Measurements from ENCODE around the gene QDPR. TPM values are rescaled to one million over a fixed set of nuclear protein-coding genes. Genes with fewer than 3 reads are reported as not detected.

QDPR gene
- total and polyA plus RNA-seq, 12 donors = 21.6 to 68.4 (median 54.9) TPM

DNA sequence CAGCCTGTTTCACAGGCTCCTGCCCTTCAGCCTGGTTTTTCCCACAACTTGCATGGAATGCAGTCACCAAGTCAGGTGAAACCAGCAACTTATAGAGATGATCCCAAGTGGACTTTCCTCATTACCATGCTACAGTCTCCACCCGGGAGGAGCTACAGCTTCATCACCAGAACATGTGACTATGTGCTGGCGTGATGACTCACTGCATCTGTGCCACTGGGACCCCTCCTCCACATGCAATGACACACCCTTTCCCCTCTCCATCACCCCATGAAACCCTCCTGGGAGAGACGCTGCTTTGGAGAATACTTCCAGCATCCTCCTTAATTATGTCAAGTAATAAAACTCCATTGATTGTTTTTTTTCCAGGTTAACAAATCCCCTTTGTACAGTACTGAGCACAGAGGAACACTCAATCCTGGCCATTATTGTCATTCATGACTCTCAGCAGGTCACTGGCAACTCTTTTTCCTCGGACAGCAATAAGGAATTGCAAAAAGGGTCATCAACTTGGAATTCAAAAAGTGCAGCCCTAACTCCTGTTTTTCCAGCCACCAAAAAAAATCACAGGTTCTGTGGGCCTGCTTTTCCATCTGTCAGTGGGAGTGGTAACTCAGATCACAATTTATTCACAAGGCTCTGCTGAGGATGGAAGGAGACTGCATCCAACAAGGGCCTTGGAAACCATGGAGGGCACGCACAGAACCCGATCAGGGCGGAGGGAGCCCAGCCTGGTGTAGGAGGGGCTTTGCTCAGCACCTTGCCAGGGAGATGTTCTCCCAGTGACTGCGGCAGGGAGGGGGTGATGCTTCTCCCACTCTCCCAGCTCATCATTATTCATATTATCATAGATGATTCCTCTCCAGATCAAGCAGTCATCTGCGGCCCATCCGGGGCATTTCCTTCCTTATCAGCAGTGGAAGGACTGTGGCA lies 17.4 kb downstream of the QDPR start:
- WGBS, 2 donors = 82 to 83% methylated on average over 10 of the region's 10 CpGs
- Histone ChIP-seq H3K27me3 (no peaks in the 10 kb centered on the region), H3K4me1 (peaks cover 0 to 24% (median 7%) of the 10 kb centered on the region in 9 donors), H3K4me3 (no peak overlapping the region), H3K36me3 (peaks cover 0 to 97% (median 25%) of the 10 kb centered on the region in 9 donors), H3K9me3 (no peaks in the 10 kb centered on the region), H3K27ac (no peak overlapping the region)
- TF ChIP-seq, protein P1, sequence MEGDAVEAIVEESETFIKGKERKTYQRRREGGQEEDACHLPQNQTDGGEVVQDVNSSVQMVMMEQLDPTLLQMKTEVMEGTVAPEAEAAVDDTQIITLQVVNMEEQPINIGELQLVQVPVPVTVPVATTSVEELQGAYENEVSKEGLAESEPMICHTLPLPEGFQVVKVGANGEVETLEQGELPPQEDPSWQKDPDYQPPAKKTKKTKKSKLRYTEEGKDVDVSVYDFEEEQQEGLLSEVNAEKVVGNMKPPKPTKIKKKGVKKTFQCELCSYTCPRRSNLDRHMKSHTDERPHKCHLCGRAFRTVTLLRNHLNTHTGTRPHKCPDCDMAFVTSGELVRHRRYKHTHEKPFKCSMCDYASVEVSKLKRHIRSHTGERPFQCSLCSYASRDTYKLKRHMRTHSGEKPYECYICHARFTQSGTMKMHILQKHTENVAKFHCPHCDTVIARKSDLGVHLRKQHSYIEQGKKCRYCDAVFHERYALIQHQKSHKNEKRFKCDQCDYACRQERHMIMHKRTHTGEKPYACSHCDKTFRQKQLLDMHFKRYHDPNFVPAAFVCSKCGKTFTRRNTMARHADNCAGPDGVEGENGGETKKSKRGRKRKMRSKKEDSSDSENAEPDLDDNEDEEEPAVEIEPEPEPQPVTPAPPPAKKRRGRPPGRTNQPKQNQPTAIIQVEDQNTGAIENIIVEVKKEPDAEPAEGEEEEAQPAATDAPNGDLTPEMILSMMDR (IDR thresholded peaks at IDR 0.05) = no peak
- intact Hi-C loops (cut with DNase I) = no loop called here
- no peak for DNase-seq
- peak in 1 of 8 donors; percentile 57 for ATAC-seq

DNA sequence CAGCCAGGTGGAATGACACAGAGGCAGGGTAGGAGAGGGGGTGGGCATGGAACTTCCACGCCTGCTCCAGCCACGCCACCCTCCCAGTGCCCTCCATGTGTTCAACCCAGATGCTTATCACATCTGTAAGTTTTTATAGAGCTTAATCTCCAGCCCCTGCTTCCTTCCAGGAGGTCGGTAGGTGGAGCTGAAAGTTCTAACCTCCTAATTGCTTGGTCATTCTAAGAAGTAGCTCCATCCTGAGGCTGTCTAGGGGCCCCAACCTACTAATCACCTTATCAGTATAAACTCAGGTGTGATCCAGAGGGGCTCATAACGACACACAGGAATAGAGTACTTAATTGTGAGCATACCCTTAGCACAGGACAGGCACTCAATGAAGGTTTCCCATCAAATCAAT lies 18.3 kb downstream of the QDPR start:
- Histone ChIP-seq H3K9me3 (no peaks in the 10 kb centered on the region), H3K36me3 (peaks cover 0 to 97% (median 23%) of the 10 kb centered on the region in 9 donors), H3K27ac (no peak overlapping the region), H3K27me3 (no peaks in the 10 kb centered on the region), H3K4me1 (peaks cover 0 to 24% (median 7%) of the 10 kb centered on the region in 9 donors), H3K4me3 (no peak overlapping the region)
- DNase-seq (no peak), ATAC-seq (no peak)
- intact Hi-C loops (cut with DNase I) = no loop called here
- TF ChIP-seq, protein P1 (IDR thresholded peaks at IDR 0.05) = no peak
- WGBS, 2 donors = 82 to 85% methylated on average over 4 of the region's 4 CpGs

DNA sequence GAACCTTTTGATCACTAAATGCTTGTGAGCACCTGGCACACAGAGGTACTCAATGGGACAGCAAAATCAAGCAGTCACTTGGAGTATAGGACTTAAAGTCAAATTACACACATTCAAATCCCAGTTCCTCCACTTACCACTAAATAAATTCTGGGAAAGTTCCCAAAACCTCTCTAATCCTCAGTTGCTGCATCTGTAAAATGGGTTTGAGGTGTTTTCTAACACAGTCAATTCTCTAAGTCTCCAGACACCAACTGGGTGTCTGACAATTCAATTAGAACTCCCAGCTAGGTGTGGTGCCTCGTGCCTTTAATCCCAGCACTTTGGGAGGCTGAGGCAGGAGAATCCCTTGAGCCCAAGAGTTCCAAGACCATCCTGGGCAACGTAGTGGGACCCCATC lies 19.0 kb downstream of the QDPR start:
- TF ChIP-seq, protein P1 (IDR thresholded peaks at IDR 0.05) = no peak
- no peak for DNase-seq
- Histone ChIP-seq H3K4me1 (peaks cover 0 to 24% (median 7%) of the 10 kb centered on the region in 9 donors), H3K27me3 (no peaks in the 10 kb centered on the region), H3K27ac (no peak overlapping the region), H3K9me3 (no peaks in the 10 kb centered on the region), H3K4me3 (no peak overlapping the region), H3K36me3 (peaks cover 0 to 97% (median 15%) of the 10 kb centered on the region in 9 donors)
- 98% methylated on average over 2 of the region's 2 CpGs for WGBS, 2 donors
- ATAC-seq = no peak
- intact Hi-C loops (cut with DNase I) = no loop called here

DNA sequence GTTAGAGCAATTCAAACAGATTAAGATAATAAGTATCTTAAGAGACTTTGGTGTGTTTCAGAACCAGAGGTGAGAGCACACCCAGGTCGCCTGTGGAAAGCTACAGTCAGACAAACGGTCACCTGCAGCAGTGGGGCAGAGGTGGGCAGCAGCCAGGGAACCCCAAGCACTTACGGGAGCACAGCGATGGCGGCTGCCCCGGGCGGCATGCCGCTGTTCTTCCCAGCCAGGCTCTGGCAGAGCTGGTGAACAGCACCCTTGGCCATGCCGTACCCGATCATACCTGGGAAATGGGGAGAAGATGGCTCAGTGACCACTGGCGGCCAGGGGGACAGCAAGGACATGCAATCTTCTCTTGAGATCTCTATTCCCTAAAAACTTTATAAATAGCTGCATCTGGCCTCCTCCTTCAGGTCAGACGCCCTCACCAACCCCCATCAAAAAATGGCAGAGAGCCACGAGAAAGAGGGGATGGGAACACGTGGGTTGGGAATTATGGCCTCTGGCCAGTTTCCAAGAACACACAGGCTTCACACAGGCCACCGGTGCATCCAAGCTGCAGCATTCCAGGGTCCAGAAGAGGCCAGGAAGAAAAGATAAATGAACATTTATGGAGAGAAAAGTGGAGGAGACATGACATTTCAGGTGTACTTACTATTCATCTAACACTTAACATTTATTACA lies 19.7 kb downstream of the QDPR start:
- H3K27me3 ChIP-seq = no peaks in the 10 kb centered on the region
- peaks cover 0 to 97% (median 17%) of the 10 kb centered on the region in 9 donors for H3K36me3 ChIP-seq

More for the DNA sequence above, 19.7 kb downstream of the QDPR start:
- peak in 1 of 8 donors; percentile 50 for ATAC-seq
- Histone ChIP-seq H3K9me3 (no peaks in the 10 kb centered on the region), H3K4me1 (peaks cover 0 to 24% (median 7%) of the 10 kb centered on the region in 9 donors), H3K27ac (no peak overlapping the region), H3K4me3 (no peak overlapping the region)
- intact Hi-C loops (cut with DNase I) = no loop called here
- TF ChIP-seq, protein P1 (IDR thresholded peaks at IDR 0.05) = no peak
- 80% methylated on average over 15 of the region's 15 CpGs for WGBS, 2 donors
- no peak for DNase-seq

All from heart right ventricle (tissue), 16 donors.